NCI-H446 treated with DMSO at 0.1 percent for 48 hours (cell line): ENCODE data around the gene RNH1.
"Not testable (repeated sequence)": the region's sequence is repeated elsewhere in the genome, so short reads cannot be mapped to it uniquely, and the experiment has no call there.

Source experiments
- DNase-seq: peaks from one replicate; lab custom pipeline; 2025; lab: John Stamatoyannopoulos, UW

RNH1 gene

DNA sequence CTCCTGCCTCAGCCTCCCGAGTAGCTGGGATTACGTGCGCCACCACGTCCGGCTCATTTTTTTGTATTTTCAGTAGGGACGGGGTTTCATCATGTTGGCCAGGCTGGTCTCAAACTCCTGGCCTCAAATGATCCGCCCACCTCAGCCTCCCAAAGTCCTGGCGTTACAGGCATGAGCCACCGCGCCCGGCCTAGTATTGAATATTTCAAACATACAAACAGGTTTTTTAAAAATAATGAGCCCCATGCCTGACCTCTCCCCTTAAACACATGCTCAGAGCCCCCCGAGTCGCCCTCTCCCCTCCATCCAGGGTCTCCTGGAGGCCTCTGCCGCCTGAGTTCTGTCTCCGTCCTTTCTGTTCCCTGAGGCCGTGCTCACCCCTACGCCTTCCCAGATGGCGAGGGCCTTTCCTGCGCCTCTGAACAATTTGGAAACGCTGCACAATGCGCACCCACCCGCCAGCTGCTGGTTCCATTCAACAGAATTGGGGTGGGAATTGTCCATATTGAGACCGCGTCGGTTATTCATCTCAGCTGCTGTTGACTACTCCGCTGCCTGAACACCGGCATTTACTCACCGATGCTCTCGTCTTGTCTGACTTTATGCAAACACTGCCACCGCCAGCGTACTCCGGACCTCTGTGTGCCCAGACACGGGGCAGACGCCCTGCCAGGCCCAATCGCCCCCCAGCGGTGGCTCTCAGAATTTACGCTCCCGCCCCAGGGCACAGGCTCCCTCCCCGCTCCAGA, 13.6 kb upstream of the RNH1 start:
- DNase-seq = no peak

DNA sequence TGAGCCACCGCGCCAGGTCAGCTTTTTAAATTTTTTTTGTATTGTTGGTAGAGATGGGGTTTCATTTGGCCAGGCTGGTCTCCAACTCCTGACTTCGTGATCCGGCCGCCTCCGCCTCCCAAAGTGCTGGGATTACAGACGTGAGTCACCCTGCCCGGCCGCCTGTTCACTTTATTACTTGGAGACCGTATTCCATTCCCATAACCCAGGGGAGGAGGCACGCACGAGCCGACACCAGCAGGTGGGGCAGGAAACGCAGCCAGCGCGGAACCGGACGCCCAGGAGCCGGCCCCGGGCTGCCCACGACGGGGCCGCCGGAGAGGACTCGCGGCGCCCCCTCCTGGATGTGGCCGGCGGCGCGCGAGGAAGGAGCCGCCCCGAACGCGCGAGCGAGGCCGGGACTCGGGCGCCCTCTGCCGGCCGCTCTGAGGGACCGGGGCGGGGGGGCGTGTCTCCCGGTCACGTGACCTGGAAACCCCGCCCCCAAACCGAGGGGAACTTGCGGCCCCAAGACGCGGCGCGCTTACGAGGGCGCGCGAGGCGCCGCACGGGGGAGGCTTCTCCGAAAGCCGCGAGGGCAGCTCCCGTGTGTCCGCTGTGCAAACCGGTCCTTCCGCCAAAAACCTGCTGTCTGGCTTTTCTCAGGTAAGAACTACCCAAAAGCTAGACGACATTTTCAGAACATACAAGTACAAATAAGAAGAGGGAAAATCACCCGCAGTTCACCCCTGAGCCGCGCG, 11.6 kb upstream of the RNH1 start:
- DNase-seq = no peak

DNA sequence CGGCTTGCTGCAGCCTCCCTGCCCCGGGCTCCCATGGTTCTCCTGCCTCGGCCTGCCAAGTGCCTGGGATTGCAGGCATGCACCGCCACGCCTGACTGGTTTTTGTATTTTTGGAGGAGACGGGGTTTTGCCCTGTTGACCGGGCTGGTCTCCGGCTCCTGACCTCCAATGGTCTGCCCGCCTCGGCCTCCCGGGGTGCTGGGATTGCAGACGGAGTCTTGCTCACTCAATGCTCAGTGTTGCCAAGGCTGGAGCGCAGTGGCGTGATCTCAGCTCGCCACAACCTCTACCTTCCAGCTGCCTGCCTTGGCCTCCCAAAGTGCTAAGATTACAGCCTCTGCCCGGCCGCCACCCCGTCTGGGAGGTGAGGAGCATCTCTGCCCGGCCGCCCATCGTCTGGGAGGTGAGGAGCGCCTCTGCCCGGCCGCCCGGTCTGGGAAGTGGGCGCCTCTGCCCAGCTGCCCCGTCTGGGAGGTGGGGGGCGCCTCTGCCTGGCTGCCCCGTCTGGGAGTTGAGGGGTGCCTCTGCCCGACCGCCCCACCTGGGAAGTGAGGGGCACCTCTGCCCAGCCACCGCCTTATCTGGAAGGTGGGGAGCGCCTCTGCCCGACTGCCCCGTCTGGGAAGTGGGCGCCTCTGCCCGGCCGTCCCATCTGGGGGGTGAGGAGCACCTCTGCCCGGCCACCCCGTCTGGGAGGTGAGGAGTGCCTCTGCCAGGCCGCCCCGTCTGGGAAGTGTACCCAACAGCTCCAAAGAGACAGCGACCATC, 10.1 kb upstream of the RNH1 start:
- DNase-seq = not testable (repeated sequence)

DNA sequence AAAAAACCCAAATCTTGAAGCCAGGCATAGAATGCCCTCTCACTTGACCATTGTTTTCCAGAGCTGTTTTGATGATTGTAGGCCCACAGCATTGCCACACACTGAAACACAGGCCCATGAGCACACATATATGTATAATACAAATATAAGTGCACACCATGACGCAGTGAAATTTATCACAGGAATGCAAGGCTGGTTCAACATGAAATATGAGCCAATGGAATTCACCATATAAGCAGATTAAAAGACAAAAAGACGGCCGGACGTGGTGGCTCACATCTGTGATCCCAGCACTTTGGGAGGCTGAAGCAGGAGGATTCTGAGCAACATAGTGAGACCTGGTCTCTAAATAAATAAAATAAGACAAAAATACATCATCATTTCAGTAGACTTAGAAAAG, 9.4 kb upstream of the RNH1 start:
- no peak for DNase-seq

DNA sequence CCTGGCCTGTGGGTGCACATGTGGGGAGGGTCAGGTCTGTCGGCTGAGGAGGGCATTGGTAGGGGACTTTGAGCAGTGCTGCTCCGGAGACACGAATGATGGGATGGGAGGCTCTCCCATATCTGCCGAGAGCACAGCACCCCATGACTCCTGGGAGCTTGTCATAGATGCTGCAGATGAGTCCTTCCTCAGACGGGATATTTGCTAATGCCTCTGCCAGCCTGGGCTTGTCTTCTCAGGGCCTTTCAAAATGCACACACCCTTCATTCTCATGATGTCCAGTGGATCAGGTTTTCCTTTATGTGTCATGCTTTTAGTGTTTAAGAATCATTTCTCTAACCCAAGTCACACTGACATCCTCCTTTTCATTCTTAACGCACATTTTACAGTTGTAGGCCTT, 8.1 kb upstream of the RNH1 start:
- DNase-seq = no peak

DNA sequence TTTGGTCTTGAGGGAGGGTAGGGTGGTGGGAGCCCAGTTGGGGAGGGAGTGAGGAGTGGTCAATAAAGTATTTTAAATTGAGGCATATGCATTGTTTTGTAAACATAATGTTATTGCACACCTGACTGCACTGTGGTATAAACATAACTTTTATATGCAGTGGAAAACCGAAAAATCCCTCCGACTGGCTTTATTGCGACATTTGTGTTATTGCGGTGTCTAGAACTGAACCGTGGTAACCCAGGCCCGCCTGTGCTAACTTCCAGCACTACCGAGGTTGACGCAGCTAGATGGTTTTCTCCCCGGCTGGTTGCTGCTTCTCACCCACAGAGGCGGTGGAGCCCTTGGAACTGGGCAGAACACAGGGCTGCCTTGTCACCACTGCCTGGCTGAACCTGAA, 7.6 kb upstream of the RNH1 start:
- no peak for DNase-seq

DNA sequence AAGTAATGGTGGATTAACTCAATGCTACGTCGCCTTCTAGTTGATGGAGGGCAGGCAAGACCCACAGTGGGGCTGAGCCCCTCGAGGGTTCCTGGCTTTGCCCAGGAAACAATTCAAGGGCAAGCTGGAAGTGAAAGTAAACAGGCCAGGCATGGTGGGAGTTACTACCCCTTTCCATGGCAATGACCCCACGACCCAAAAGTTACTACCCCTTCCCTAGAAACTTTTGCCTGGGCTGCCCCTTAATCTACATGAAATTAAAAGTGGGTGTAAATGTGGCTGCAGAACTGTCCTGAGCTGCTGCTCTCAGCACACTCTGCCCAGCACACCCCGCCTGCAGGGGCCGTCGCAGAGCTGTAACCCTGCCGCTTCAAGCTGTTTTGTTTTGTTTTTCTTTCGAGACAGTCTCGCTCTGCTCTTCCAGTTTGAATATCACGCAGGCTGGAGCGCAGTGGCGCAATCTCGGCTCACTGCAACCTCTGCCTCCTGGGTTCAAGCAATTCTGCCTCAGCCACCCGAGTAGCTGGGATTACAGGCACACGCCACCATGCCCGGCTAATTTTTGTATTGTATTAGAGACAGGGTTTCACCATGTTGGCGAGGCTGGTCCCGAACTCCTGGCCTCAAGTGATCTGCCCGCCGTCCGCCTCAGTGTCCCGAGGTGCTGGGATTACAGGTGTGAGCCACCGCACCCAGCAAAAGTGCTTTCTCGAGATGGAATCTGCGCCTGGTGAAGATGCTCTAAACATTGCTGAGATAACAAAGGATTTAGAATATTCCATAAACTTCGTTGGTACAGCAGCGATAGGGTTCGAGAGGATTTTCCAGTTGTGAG, 5.9 kb upstream of the RNH1 start:
- DNase-seq = no peak

DNA sequence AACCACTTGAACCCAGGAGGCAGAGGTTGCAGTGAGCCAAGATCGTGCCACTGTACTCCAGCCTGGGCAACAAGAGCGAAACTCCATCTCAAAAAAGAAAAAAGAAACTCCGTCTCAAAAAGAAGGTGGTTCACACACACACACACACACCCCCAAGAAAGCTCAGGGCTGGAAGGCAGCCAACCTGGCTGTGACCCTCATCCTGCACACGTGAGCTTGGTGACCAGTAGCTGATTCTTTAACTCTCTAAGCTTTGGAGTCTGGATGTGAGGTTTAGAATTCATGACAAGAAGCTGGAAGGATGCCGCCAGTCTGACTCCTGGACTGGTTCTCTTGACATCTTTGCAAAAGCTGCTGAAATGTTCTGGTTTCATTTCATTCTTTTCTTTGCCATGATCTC, 1.9 kb upstream of the RNH1 start:
- no peak for DNase-seq

DNA sequence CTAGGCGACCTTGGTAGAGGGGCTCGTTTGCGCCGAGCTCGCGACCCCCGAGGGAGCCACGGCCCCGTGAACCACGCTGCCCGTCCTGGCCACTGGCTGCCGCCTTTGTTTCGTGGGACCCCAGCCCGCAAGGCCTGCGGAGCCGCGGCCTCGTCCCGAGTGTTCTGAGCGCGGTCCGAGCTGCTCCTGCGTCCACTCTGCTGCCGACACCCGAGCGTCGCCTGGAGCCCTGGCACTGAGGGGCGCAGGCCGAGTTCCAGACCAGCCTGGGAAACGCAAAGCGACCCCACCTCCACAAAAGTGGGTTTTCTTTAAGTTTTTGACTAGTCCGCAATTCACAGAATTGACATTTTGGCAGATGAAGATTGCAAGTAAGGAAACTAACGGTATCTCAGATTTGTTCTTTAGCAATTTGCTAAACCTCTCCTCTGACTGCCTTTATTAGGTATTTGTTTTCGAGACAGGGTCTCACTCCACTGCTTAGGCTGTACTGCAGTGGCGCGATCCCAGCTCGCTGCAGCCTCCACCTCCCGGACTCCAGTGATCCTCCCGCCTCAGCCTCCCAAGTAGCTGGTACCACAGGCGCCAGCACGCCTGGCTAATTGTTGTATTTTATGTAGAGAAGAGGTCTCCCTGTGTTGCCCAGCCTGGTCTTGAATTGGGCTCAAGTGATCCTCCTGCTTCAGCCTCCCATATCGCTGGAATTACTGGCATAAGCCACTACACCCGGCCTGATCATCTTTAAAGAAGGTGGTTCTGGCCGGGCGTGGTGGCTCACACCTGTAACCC, 879 bp upstream of the RNH1 start:
- no peak for DNase-seq

DNA sequence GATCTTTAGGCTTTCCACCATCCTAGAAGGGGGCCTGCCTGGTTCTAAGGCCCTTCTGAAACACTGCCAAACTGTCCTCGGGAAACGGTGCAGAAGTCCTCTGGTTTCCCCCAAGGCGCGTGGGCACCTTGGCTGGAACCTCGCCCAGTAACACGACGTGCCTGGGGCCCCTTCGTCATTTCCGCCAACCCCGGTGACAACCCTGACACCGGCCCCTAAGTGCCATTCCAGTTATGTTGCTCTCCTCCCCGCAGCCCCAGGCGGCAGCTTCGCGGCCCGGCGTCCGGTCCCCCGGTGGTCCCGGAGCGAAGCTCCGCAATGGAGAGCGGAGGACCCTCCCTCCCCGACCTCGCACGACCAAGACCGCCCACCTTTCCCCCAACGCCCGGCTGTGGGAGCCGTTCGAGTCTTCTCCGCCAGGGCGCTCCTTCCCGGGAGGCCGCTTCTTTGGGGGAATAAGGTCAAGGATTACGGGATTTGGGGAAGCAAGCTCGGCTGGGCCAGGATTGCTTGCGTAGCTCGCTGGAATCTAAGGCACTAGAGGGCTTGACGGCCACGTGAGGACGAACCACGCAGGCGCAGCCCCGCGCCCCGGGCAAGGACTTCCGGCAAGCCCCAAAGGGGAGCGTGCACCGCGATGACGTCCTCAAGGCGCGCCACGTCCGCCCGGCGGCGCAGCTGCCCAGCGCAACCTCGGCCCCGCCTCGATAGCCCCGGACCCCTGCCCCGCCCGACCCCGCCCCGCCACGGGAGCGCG, 626 bp downstream of the RNH1 start:
- peak; percentile 93 for DNase-seq

DNA sequence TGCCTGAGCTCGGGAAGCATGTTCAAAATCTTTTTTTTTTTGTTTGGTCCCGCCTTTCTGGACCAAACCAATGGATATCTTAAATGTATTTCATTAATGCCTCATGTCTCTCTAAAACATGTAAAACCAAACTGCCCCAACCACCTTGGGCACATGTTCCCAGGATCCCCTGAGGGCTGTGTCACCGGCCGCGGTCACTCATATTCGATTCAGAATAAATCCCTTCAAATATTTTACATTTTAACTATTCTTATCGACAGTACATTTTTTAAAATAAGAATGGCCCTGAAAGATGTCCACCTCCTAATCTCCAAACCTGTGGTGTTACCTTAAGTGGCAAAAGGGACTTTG, 2.1 kb downstream of the RNH1 start:
- no peak for DNase-seq

DNA sequence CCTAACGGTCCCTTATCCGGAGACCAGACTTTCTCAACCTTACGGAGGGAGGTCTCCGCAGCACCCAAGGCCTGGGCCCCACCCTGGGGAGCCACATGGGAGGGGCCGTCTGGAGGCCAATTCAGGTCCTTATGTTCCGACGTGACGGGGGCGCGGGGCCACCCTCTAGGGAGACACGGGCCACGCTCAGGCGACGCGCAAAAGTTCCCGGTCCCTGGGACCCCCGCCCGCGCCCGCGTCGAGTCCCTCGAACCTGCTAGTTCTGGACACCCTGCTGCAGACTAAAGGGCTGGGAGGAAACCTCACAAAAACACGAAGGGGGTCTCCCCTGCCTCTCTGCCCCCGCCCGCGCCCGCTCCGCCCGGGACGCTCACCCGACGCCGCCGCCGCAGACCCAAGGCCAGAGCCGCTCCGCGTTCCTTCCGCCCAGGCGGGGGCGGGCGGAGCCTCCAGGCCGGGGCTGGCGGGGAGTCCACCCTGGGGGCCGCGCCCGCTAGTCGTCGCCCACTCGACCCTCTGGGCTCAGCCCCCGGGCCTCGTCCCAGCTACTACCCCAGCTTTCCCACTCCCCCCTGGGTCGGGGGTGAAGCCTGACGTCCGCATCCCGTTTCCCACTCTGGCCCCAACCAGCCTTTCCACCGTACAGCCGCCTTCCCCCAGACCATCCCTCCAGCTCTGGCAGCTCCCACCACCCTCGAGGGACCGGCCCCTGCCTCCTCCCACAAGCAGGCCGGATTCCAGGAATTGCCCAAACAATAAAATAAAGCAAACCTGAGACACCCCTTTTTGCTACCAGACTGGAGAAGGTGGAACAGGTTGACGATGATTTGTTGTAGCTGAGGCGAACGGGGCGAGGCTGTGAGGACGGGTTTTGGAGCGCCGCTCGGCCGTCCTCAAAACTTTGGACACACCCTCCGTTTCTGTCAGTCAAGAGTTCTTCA, 2.7 kb downstream of the RNH1 start:
- DNase-seq = no peak

DNA sequence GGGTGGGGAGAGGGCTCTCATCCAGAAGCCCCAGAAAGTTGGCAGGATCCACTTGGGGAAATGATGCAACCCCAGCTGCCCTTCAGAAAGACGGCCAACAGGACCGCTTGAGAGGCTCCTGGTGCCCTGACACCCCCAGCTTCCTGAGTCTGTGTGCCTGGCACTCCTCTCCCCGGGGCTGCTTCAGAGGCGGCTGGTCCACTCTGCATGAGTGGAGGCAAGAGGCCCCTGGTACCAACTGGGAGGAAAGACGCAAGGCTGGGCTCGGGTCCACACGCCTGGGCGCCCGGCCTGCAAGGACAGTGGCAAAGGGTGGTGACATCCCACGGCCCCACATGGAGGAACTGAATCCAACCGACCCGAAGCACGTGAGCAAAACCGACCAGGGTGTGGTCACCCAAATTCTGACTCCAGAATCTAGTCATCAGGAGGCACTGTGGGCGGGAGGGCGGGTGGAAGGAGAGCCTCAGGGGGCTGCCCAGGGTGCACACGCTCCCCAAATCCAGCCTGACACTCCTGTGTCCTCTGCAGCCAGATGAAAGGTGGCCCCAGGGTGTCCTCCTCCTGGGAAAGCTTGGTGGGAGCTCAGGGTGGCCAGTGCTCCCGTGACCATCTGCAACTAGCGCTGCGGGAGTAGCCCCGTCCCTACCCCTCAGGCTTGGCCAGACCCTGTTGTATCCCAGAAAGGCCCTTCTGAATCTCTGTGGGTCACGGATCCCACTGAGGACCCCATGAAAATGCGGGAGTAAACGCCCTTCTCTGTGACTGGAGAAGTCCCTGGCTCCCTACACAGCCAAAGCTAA, 3.7 kb downstream of the RNH1 start:
- DNase-seq = no peak

DNA sequence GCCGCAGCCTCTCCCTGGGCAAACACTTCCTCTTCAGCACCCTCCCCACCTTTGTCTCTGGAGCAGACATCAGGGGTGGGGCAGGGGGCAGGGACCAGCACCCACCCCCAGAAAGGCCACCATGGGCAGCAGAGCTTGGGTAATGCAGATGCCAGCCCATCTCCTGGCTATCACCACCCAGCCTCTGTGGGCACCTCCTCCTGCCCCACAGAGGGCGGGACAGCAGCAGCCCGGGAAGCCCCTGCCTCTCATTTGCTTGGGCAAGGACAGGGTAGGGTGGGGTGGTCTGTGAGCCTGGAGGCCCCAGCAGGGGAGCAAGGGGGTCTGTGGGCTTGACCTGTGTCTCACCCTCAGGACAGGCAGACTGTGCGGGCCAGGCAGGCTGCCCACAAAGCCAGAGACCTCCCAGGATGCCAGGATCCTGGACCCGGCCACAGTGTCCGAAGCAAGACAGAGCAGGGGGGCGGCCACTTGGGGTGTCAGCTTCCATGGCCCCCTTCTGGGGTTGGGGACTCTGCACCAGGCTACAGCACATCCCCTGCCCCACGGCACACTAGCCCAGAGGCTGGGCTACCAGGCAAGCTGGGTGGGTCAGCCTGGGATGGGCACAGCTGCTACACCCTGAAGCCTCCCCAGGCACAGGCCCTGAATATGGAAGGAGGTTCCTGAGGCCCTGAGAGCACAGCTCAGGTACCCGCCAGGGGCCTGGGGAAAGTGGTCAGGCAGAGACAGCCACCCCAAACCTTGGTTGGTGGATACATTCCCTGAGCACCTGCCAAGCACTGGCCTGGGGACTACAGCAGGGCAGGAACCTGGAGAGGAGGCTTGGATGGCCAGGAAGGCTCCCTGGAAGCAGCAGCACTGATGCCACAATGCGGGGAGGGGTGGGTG, 4.5 kb downstream of the RNH1 start:
- no peak for DNase-seq

DNA sequence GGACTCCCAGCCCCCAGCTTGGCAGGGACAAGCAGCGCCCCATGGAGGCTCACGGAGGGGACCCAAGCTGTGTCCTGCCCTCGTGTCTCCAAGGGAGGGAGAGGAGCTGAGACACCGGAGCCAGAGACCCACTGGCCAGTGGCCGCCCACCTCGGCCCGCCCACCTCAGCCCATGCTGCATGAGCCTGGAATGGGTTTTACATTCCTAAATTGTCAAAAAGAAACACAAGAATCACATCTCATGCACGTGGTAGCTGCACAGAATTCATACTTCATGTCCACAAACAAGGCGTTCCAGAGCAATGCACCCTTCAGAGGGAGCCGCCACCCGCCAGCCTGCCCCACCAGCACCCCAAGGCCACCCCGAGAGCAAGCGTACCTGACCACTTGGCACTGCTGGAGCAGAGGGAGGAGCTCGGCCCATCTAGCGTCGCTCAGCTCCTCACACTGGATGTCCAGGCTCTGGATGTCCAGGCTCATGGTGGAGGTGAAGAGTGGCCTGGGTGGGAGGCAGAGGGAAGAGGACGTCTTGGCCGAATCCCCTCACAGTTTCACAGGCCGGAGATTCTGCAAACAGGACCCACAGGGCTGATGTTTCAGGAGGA, 5.3 kb downstream of the RNH1 start:
- no peak for DNase-seq

DNA sequence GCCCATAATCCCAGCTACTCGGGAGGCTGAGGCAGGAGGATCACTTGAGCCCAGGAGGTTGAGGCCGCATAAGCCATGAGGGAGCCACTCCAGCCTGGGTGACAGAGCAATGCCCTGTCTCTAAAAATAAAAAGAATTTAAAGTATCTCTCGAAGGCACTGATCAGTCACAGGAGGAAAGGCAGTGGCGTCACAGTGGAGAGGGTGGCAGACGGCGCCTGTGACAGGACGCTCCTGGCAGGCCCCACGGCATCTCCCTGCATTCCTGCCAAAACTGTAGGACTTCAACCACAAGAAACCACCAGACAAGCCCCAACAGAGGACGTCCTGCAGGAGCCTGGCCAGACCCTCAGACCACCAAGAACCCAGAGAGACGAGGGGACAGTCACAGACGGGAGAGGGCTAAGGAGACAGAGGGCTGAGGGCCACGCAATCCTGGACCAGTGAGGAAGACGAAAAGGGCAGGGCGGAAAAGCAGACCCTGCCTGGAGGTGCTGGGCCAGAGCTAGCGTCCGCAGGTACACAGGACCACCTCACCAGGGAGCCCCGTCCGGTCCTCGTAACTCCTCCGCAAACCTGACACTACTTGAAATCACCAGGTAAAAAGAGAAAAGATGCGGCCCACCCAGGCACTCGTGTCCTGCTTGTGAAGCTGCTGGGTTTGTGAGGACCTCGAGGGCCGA, 5.9 kb downstream of the RNH1 start:
- no peak for DNase-seq
